IMR-90 (cell line): ENCODE measurements around the gene MRTFA.

Source experiments
- CTCF ChIP-seq: conservative IDR thresholded peaks from 2 replicates; pipeline ENCODE4 v1.5.1; 2012; ENCODE audit warnings: mild to moderate bottlenecking, low read depth, low read length, improper control_type of control experiment
- MXI1 ChIP-seq: IDR thresholded peaks from 2 replicates; pipeline ENCODE4 v1.6.1; 2012; ENCODE audit warnings: low read depth, mild to moderate bottlenecking, low read length, moderate library complexity, borderline replicate concordance

- TF ChIP-seq MXI1 (no peak), CTCF (no peak)
These were observed 243.9 kb downstream of the MRTFA start for GRCh38 chr22:40392618-40393017.
